ENCODE results near the gene PALLD.

DNA sequence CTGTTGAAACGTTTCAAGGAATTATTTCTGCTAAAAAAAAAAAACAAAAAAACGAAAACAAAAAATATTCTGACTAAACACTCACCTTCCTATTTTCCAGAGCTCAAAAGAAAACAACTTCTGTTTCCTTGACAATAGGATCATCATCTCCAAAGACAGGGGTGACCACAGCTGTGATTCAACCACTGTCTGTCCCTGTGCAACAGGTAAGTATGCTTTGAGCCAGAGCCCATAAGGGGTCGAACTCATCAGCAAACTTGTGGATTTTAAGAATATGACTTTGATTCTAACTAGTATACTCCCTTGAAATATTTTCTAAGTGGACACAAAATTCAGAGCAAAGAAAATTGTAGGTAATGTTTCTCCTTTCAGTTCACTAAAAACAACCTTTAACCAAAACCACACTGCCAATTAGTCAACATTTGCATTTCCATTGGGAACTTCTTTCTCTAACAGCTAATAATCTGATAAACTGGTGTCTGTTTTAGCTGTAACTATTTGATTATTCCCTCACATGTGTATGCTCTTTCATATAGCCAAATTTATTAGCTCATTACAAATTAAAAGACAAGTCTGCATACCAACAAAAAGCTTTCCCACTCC is 186.1 kb downstream of the PALLD start:
- TF ChIP-seq, protein P1, sequence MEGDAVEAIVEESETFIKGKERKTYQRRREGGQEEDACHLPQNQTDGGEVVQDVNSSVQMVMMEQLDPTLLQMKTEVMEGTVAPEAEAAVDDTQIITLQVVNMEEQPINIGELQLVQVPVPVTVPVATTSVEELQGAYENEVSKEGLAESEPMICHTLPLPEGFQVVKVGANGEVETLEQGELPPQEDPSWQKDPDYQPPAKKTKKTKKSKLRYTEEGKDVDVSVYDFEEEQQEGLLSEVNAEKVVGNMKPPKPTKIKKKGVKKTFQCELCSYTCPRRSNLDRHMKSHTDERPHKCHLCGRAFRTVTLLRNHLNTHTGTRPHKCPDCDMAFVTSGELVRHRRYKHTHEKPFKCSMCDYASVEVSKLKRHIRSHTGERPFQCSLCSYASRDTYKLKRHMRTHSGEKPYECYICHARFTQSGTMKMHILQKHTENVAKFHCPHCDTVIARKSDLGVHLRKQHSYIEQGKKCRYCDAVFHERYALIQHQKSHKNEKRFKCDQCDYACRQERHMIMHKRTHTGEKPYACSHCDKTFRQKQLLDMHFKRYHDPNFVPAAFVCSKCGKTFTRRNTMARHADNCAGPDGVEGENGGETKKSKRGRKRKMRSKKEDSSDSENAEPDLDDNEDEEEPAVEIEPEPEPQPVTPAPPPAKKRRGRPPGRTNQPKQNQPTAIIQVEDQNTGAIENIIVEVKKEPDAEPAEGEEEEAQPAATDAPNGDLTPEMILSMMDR (IDR thresholded peaks at IDR 0.05; ENCODE audit: low read length): no peak
- no peak for TF ChIP-seq EZH2 (IDR thresholded peaks at IDR 0.05; ENCODE audit: borderline replicate concordance, low read length)
